ENCODE results near the gene ARHGAP6. TPM values are rescaled to one million over a fixed set of nuclear protein-coding genes. Genes with fewer than 3 reads are reported as not detected.

The ARHGAP6 gene
- total RNA-seq, 6 experiments from 2014 or later = 0.51 to 1.0 (median 0.69) TPM

GRCh38 chrX:11376163-11376562 lies 289.6 kb downstream of the ARHGAP6 start:
- H3K27me3 Mint-ChIP-seq (ENCODE audit: insufficient read depth) = no peaks in the 10 kb centered on the region
- H3K27ac Mint-ChIP-seq = no peak overlapping the region
- 0 out of 2 replicates have a peak, but pooled peaks cover 8% of the 10 kb centered on the region for H3K4me1 Mint-ChIP-seq (ENCODE audit: low read depth)
- no peaks in the 10 kb centered on the region for H3K9me3 Mint-ChIP-seq
- no peak for TF ChIP-seq CTCF (IDR thresholded peaks at IDR 0.05)
- DNase-seq = no peak
- no peak overlapping the region for H3K4me3 Mint-ChIP-seq
- H3K36me3 Mint-ChIP-seq (ENCODE audit: low read depth) = no peaks in the 10 kb centered on the region; the same call in 1 of the 2 replicates

GRCh38 chrX:11375614-11376119 lies 290.1 kb downstream of the ARHGAP6 start:
- Mint-ChIP-seq H3K4me1 (ENCODE audit: low read depth) (0 out of 2 replicates have a peak, but pooled peaks cover 8% of the 10 kb centered on the region), H3K4me3 (no peak overlapping the region), H3K27me3 (ENCODE audit: insufficient read depth) (no peaks in the 10 kb centered on the region), H3K9me3 (no peaks in the 10 kb centered on the region), H3K36me3 (ENCODE audit: low read depth) (no peaks in the 10 kb centered on the region; the same call in 1 of the 2 replicates), H3K27ac (no peak overlapping the region)
- DNase-seq = no peak
- no peak for TF ChIP-seq CTCF (IDR thresholded peaks at IDR 0.05)

- no peak overlapping the region for H3K4me3 Mint-ChIP-seq
- H3K27ac Mint-ChIP-seq = no peak overlapping the region
- TF ChIP-seq CTCF (IDR thresholded peaks at IDR 0.05) = no peak
- H3K4me1 Mint-ChIP-seq (ENCODE audit: low read depth) = no peaks in the 10 kb centered on the region
- H3K27me3 Mint-ChIP-seq (ENCODE audit: insufficient read depth) = no peaks in the 10 kb centered on the region
- H3K9me3 Mint-ChIP-seq = no peaks in the 10 kb centered on the region
- H3K36me3 Mint-ChIP-seq (ENCODE audit: low read depth) = no peaks in the 10 kb centered on the region; the same call in 1 of the 2 replicates
- no peak for DNase-seq
These were observed 291.1 kb downstream of the ARHGAP6 start for GRCh38 chrX:11374570-11374969.

- Mint-ChIP-seq H3K27ac (no peak overlapping the region), H3K4me1 (ENCODE audit: low read depth) (peaks cover 25% of the 10 kb centered on the region)
These were observed 294.6 kb downstream of the ARHGAP6 start for GRCh38 chrX:11371106-11371505.

GRCh38 chrX:11367609-11368430 lies 297.9 kb downstream of the ARHGAP6 start:
- Mint-ChIP-seq H3K27me3 (ENCODE audit: insufficient read depth) (no peaks in the 10 kb centered on the region), H3K9me3 (no peaks in the 10 kb centered on the region), H3K36me3 (ENCODE audit: low read depth) (no peaks in the 10 kb centered on the region), H3K4me3 (no peak overlapping the region), H3K4me1 (ENCODE audit: low read depth) (peaks cover 25% of the 10 kb centered on the region), H3K27ac (peak overlapping the region; percentile 51; the same call in 1 of the 2 replicates)
- TF ChIP-seq CTCF (IDR thresholded peaks at IDR 0.05) = no peak
- no peak for DNase-seq

More at GRCh38 chrX:11371106-11371505, 294.6 kb downstream of the ARHGAP6 start:
- TF ChIP-seq CTCF (IDR thresholded peaks at IDR 0.05) = no peak
- no peaks in the 10 kb centered on the region for H3K27me3 Mint-ChIP-seq (ENCODE audit: insufficient read depth)
- H3K4me3 Mint-ChIP-seq = no peak overlapping the region
- H3K36me3 Mint-ChIP-seq (ENCODE audit: low read depth) = no peaks in the 10 kb centered on the region
- DNase-seq = no peak
- no peaks in the 10 kb centered on the region for H3K9me3 Mint-ChIP-seq

All from HFFc6 (cell line).